ENCODE data around the gene MRPS25. TPM values are rescaled to one million over a fixed set of nuclear protein-coding genes. Genes with fewer than 3 reads are reported as not detected.

The MRPS25 gene
- total RNA-seq, 1 donor from 2014 or later, result 56.4 TPM

Other genes starting within 250 kb of the MRPS25 start
- gene FGD5, start 246.4 kb downstream of the MRPS25 start, total RNA-seq, result 4.2 TPM
- 14.2 TPM for gene NR2C2, start 117.7 kb downstream of the MRPS25 start, total RNA-seq
- gene RBSN, start 33.8 kb upstream of the MRPS25 start, total RNA-seq, result 12.6 TPM
- 26.8 TPM for gene CAPN7, start 140.9 kb upstream of the MRPS25 start, total RNA-seq

All from left lobe of liver (tissue), 1 donor.